Right forelimb (tissue), 1 donor: ENCODE results near the gene MRPL58.
"Not testable (repeated sequence)": the region's sequence is repeated elsewhere in the genome, so short reads cannot be mapped to it uniquely, and the experiment has no call there.

Experiments
- DNase-seq: peaks from one replicate; pipeline ENCODE4 v3.0.0-alpha.2; 2018

Gene MRPL58

DNA sequence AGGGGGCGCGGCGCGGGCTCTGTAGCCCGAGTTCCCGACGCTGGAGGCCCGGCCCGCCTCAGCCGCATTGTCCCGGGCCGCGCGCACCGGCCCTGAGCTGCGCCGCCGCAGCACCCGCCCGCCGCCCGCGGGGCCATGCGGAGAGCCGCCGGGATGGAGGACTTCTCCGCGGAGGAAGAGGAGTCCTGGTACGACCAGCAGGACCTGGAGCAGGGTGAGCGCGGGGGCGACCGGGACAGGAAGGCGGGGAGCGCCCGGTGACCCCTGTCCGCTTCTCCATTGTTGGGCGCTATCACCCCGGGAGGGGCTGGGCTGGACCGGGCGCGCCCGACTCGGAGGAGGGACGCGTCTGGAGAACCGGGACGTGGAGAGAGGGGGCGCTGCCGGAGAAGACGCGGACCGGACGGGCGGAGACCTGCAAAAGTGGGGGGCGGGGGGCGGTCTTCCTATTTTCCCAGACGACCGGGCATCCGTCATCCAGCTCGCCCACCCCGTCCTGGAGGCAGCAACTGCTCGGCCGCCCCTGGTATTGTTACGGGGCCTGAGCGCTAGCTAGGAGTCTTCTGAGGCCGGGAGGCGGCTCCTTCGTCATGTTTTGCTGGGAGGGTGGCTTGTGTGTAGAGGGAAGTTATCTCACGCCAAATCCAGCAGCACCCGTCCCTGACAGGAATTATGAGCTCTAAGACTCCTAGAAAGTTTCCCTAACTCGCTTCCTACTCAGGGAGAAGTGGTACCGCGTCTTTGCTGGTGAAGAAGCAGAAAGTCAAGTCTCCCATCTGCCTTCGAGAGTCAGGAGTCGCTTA lies 24.4 kb upstream of the MRPL58 start:
- DNase-seq, result peak; percentile 91

DNA sequence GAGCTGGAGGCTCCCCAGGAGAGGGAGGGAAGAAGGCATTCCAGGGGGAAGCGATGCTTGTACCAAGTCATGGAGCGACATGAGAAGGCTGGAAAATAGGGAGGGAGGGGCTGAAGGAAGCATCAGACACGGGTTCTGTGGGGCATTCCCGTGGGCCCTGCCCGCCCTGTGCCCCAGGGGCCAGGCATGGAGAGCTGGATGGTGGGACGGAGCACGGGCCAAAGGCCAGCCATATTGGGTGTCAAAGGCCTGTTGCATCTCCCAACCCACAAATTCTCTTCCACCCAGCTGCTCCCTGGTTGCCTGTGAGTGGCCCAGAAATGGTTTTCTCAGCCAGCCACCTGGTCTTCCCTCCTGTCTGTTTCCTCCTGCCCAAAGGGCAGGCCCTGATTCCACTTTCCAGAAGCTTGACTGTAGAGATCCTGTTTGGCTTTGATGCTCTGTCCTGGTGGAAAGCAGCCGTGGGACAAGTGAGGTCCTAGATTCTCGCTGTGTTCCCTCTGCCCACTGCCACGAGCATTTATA lies 21.8 kb upstream of the MRPL58 start:
- no peak for DNase-seq

DNA sequence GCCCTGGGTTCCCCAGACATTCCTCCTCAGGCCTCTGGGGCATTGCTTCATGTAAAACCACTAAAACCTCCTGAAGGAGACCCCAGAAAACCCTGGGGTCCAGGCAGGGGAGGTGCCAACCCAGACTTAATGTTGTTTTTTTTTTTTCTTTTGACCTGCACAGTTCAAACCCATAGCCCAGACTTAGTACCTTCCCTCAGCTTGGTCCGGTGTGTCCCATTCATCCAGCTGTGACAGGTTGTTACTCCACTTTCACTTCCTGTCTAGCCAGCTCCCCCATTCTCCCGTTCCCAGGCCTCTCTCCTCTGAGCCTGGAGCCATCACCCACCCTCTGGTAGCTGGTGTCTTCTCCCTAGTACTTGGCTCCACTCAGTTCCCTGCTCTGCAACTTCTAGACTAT lies 20.2 kb upstream of the MRPL58 start:
- no peak for DNase-seq

DNA sequence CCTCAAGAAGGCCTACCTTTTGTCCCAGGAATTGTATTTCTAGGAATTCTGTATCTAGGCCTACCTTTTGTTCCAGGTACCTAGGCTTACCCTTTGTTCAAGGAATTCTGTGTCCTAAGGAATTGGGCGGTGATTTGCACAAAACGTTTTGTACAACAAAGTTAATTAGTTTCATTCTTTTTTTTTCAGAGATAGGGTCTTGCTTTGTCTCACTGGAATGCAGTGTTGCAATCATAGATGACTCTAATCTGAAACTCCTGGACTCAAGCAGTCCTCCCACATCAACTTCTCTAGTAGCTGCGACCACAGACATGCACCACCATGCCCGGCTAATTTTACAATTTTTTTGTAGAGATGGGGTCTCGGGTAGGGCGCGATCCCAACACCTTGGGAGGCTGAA lies 18.0 kb upstream of the MRPL58 start:
- no peak for DNase-seq

DNA sequence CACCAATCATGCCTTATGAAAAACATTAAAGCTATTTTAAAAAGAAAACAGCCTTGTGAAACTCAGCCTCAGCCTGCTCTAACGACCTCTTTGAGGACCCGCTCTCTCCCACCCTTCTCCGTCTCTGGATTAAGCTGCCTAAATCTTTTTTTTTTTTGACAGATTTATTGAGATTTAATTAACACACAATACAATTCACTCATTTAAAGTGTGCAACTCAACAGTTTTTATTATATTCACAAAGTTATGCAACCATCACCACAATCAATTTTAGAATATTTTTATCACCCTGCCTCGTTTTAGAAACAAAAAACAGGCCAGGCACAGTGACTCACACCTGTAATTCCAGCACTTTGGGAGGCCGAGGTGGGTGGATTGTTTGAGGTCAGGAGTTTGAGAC lies 16.6 kb upstream of the MRPL58 start:
- DNase-seq, result no peak

DNA sequence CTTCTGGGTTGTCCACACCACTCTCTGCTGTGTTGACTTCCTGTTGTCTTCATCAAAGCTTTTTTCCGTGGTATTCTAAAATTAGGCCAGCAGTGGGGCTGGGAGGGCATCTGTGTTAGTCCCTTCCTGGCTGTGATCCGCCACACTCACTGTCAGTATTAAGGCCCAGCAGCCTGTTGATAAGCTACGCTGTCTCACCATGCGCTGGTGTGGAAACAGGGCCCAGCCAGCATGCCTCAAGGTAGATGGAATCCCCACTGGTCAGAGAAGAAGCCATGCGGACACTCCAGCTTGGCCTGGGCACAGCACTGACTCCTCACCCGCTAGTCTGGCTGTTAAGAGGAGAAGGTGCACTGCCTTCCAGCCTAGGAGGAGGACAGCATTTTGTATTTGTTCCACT lies 13.7 kb upstream of the MRPL58 start:
- DNase-seq, result no peak

DNA sequence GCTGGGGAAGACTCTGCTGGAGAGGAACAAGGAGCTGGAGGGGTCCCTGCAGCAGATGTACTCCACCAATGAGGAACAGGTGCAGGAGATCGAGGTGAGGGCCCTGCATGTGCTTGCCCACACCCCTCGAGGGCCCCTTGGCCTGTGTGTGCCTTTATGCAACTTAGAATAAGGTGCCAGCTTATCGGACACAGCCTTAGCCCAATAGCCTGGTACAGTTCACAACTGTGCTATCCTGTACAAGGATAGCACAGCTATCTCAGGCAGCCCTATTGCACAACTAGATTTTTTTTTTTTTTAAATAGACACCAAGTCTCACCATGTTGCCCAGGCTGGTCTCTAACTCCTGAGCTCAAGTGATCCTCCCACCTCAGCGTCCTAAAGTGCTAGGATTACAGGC lies 12.9 kb upstream of the MRPL58 start:
- DNase-seq, result no peak

DNA sequence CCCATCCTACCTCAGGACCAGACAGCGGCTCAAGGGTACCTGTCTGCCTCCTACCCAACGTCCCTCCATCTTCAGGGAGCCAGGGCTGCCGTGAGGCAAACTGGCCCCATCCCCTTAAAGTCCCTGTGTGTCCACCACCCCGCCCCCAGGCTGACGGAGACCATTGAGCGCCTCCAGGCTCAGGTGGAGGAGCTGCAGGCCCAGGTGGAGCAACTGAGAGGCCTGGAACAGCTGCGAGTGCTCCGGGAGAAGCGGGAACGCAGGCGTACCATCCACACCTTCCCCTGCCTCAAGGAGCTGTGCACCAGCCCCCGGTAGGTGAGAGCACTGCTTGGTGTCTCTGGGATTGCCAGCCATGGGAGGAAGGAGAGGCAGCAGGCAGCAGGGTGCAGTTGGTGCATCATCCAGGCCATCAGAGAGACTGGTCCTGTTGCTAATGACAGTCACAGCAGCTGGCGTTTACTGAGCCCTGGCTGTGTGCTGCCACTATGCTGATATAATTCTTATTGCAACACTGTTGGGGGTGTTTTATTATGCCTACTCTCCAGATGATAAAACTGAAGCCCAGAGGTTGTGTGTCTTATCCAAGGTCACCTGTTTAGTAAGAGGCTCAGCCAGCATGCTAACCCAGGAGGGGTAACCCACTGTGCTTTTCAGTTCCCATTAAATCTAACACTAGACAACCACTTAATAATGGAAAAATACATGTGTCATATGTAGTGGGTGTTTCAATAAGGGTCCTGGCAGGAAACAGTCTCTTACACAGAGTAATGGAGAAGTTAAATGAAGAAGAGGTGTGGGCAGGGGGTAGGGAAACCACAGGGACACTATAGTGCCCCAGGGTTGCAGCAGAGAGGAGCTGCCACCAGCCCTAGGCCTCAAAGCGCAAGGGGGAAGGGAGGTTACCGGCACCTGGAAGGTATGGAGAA lies 10.3 kb upstream of the MRPL58 start:
- no peak for DNase-seq

DNA sequence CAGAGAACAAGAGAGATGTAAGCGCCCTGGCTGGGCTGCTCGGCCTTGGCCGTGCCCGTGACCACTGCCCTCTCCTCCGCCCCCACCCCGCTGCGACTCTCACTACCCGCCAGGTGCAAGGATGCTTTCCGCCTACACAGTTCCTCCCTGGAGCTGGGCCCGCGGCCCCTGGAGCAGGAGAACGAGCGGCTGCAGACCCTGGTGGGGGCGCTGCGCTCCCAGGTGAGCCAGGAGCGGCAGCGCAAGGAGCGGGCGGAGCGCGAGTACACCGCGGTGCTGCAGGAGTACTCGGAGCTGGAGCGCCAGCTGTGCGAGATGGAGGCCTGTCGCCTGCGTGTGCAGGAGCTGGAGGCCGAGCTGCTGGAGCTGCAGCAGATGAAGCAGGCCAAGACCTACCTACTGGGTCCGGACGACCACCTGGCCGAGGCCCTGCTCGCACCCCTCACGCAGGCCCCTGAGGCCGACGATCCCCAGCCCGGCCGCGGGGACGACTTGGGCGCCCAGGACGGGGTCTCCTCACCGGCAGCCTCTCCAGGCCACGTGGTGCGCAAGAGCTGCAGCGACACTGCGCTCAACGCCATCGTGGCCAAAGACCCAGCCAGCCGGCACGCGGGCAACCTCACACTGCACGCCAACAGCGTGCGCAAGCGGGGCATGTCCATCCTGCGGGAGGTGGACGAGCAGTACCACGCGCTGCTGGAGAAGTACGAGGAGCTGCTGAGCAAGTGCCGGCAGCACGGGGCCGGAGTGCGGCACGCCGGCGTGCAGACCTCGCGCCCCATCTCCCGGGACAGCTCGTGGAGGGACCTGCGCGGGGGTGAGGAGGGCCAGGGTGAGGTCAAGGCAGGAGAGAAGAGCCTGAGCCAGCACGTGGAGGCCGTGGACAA lies 9.2 kb upstream of the MRPL58 start:
- no peak for DNase-seq

DNA sequence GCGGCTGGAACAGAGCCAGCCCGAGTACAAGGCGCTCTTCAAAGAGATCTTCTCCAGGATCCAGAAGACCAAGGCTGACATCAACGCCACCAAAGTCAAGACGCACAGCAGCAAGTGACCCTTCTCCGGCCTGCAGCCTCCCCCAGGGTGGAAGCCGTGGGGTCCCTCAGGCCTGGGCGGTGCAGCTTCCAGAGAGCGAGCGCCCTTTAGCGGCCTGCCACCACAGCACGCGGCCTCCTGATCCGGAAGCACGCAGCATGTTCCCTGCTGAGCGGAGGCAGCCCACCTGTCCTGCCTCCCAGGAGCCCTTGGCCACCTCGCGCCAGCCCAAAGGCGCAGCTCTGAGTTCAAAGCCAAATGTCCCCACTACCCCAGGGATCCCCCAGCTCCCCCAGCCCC lies 8.5 kb upstream of the MRPL58 start:
- no peak for DNase-seq

DNA sequence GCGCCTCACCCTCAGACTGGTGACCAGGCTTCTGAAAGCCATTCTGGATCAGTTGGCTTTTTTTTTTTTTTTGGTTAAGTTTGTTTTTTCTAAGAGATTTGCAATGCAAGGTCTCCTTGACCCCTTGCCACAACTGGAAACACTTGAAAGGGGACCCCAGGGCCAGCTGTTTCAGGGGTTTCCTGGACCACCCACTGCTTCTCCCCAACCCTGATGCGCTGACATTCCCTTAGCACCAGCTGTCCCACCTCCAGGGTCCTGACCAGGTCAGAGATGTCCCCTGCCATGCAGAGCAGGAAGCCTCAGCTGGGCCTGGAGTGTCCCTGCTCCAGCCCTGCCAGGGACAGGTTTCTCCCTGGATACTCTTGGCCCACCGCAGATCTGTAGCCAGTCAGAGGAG lies 8.1 kb upstream of the MRPL58 start:
- DNase-seq, result no peak

DNA sequence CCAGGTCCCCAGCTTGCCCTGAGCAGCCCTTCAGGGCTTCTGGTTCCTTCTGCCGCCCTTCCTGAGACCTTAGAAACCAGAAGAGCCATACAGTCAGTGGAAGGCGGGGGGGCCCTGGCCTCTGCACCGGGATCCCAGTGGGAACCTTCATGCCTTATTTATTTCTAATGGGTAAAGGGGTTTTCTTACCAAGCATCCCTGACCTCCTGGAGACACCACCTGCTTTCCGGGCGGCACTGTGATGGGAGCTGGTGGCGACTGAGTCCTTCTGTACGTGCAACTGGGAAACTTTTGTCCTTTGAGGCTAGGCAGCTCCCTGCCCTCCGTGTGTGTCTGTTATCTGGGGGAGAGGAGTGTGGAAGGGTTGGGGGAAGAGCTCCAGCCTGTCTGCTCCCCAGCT lies 7.2 kb upstream of the MRPL58 start:
- no peak for DNase-seq

DNA sequence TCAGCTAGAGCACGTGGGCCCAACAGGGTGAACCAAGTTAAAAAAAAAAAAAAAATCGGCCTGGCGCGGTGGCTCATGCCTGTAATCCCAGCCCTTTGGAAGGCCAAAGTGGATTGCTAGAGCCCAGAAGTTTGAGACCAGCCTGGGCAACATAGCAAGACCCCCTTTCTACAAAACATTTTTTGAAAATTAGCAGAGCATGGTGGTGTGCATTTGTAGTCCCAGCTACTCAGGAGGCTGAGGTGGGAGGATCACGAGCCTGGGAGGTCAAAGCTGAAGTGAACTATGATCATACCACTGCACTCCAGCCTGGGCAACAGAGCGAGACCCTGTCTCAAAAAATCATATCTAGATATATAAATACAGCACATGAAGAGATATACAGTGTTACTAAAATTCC lies 6.4 kb upstream of the MRPL58 start:
- not testable (repeated sequence) for DNase-seq

DNA sequence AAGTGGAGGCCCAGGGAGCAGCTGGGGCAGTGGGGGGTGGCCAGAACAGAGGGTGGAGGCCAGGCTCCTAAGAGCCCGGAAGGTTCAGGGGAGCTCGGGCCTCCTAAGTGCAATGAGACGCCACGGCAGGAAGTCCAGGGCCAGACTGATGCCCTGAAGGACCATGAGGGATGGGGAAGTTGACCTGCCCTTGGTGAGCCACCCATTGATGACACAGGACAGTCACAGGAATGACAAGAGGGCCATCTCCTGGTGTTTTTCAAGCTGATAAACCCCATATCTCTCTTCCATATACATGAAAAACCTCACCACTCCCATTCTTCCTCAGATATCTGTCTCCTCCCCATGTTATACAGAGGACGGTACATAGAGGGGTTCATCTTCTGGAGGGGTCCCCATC lies 5.8 kb upstream of the MRPL58 start:
- no peak for DNase-seq

DNA sequence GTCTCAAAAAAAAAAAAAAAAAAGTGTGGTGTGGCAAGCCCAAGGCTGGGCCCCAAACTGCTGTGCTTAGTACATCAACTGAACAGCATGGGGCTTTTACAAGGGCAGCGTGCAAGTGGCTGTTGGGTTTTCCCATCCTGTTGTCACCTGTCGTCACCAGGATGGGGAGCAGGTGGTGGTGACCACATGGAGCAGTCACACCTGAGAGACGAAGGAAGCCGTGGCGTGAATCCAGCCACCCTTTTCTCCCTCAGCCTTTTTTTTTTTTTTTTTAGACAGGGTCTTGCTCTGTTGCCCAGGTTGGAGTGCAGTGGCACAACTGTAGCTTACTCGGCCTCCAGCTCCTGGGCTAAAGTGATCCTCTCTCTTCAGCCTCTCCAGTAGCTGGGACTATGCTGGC lies 4.1 kb upstream of the MRPL58 start:
- DNase-seq, result no peak

DNA sequence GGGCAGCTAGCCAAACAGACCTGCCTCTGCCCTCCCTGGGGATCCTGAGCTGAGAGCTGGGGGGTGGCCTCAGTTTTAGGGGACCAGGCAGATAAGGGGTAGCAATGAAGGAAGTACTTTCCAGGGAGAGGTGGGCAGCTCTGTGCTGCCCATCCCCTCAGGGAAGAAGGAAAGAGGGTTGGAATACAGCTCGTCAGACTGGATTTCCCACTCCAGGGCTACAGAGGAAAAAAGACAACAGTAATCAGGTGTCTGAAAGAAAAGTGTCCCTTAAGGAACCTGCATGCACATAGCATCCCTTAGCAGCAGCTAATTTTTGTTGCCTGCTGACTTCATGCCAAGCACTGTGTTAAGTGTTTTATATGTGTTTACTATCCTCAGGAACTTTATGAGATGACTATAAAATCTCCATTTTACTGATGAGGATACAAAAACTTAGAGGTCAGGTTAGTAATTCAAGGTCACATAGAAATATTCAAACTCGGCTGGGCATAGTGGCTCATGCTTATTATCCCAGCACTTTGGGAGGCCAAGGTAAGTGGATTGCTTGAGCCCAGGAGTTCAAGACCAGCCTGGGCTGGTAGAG lies 3.2 kb upstream of the MRPL58 start:
- DNase-seq, result no peak

DNA sequence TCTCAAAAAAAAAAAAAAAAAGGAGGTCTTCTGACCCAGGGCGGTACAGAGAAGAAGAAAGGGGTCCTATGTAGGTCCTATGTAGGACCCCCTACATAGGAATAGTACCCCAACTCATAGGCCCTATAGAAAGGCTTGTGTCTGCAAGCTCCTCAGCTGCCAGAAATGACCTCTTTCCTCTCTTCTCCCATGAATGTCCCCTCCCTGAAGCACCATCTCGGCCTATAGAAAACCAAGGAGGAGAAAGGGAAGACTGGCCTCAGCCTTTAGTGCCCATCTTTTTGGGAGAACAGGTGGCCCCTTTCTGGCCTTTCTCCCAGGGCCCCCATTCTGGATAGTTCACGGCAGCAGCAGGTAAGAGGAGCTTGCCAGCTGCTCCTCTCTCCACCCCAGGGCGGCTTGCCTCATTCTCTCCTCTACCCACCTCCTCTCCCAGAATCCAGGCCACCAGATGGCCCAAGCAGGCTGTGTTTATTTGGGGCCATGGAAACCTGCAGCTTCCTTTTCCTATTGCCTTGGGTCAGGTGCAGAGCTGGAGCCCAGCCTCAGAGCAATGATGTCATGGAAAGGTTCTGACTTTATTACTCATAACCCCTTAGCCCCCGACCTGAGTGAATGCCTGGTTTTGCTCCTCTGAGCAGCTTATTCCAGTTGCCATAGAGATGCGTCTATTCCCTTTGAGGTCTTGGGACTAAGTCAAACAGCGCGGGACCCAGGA lies 1.6 kb upstream of the MRPL58 start:
- DNase-seq, result peak; percentile 68

DNA sequence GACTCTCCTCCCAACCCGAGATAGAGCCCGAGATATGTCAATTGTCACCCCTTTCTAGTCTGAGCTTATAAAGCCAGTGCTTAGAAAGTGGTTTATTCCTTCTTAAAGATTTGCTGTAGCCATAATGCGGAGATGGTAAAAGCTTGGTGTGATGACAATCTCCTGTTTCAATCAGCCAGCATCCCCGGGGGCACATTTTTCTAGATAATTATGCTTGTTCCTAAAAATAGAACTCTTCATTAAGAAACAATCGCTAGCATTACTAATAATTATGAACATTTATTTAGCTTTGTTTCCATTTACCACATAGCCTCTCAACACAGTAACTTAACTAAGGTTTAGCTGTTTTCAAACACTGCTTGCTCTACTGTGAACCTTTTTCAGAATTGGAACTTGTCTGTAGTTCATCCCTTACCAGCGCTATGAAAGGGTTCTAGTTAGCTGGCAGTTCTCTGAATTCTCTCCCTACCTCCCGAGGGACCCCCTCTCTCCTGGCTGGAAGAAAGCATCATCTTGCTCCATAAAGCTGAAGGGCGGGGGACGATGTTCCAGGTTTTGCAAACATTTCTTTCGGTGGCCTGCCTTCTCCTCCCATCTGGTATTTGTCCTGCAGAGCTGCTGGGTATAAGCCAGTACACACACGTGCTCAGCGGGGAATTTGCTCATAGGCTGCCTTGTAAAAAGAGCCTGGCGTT lies 922 bp upstream of the MRPL58 start:
- DNase-seq, result peak; percentile 76

DNA sequence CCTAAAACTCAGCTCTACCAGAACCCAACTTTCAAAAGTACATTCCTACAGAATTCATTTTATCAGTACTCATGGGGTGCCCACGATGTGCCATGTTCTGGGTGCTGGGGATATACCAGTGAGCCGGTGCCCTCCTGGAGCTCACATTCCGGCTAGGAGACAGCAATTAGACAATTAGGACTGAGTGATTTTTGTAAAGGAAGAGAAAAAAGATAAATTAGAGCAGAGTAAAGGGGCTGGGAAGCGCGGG lies 449 bp upstream of the MRPL58 start:
- DNase-seq, result no peak

DNA sequence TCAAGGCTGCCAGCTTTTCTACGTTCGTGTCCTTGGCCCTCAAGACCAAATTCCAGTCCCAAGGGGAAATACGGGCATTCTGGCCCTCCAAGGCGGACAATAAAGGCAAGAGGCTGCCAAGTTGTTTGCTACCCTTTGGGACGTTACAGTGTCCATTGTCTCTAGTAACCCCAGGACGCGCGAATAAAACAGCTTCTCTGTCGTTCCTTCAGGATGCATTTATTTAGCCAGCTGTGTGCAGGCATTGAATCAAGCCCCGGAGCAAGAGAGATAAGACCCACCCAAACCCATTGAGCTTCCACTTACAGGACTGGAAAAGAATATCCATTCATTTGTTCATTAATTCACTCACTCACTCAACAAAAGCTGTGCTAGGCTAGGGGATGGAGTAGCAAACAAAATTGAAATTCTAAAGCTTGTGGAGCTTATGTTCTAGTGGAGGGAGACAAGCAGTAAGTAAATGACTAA lies 656 bp downstream of the MRPL58 start:
- DNase-seq, result no peak

DNA sequence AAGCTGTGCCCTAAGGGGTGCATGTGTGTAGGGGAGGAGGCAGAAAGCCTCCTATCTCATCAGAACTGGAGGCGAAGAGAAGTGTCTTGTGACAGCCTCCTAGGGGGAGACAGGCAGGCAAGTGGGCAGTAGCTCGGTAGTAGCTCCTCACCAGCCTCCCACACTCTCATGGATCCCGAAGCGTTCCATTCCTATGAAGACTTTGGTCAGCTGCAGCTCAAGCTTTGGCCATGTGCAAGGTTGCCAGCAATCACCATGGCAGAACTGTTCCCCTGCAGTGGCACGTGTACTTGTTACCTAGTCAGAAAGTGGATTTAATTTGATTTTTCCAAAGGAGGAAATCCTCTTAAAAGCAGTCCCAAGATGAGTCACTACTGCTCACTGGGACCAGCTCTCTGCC lies 6.7 kb downstream of the MRPL58 start:
- DNase-seq, result no peak
